A673 (cell line): ENCODE results near the gene ZNF664.

Experiments
- CTCF ChIP-seq: fragments of 300-800, 200-600 bp; sonication (generic); conservative IDR thresholded peaks from 2 replicates; pipeline ENCODE4 v1.5.1; 2017; ENCODE audit warnings: low read depth, mild to moderate bottlenecking, antibody characterized with exemption, low read length, moderate library complexity, mixed read lengths
- EZH2 ChIP-seq: fragments of 200-600 bp; sonication (generic); IDR thresholded peaks from 2 replicates; pipeline ENCODE4 v1.6.1; 2017; ENCODE audit warnings: borderline replicate concordance, low read depth, mild to moderate bottlenecking, mixed read lengths, antibody characterized with exemption, low read length; ENCODE audit not compliant: poor library complexity, severe bottlenecking

DNA sequence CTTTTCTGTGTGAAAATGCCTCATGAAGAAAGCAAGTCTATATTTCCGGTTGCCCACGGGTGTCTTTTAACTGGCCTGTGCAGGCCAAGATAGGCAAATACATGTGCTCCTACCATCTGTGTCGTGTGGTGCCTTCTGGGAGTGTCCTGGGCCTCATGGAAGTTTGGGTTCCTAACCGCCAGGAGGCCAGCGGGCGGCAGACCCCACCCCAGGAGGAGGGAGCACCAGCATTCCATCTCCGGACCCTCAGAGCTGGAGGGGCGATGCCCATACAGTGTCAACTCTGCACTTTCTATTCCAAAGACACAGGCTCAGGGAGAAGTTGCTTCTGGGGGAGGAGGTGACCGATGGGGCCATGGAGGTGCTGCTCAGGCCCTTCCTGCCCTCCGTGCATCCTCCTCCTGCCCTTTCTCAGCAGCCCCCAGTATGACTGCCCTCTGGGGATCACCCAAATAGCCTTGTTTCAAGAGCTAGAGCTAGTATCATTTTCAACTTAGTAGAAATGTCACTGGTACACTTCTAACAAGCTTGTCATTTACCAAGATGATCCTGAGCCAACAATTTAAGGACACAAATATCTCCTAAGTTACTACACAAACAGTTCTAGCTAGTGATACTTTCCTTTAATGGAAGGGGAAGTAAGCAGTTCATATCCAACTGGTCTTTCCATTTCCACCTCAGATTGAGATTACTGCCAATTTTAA, 18.2 kb upstream of the ZNF664 start:
- TF ChIP-seq CTCF (no peak), EZH2 (no peak)
